Activated CD8-positive, alpha-beta memory T cell treated with anti-CD3 and anti-CD28 coated beads, Interleukin-2, amount 10 ng/mL, durations not matched to agents 7 days and 5 days (primary cell): ENCODE results near the gene PCGF2. TPM values are rescaled to one million over a fixed set of nuclear protein-coding genes. Genes with fewer than 3 reads are reported as not detected.
A peak's percentile ranks its signal among the peaks of the same experiment; 100 is the strongest.
"Not testable (repeated sequence)": the region's sequence is repeated elsewhere in the genome, so short reads cannot be mapped to it uniquely, and the experiment has no call there.

Experiments
- ATAC-seq: fragments of 150-1000 bp; cut with Tn5 transposase; one replicate; pipeline ENCODE4 v1.10.0; 2021; ENCODE audit warnings: moderate library complexity
- CTCF ChIA-PET: fragments of 350-600 bp; sonication (Branson Sonifier 250); formaldehyde crosslinking; loops from one replicate; lab custom pipeline; 2021; ENCODE audit warnings: antibody characterized with exemption; lab: Charles Lee
- DNase-seq: peaks from one replicate; pipeline ENCODE4 v3.0.0-alpha.2; 2020
- H3K27ac Mint-ChIP-seq: one replicate; pipeline ENCODE4 v1.8.0; 2021; ENCODE audit warnings: mild to moderate bottlenecking, mixed read lengths
- H3K27me3 Mint-ChIP-seq: one replicate; pipeline ENCODE4 v1.8.0; 2021; ENCODE audit warnings: mixed read lengths
- H3K36me3 Mint-ChIP-seq: one replicate; pipeline ENCODE4 v1.8.0; 2021; ENCODE audit warnings: mild to moderate bottlenecking, mixed read lengths
- H3K4me1 Mint-ChIP-seq: one replicate; pipeline ENCODE4 v1.8.0; 2021; ENCODE audit warnings: mixed read lengths
- H3K4me3 Mint-ChIP-seq: one replicate; pipeline ENCODE4 v1.8.0; 2021; ENCODE audit warnings: mild to moderate bottlenecking, moderate library complexity, mixed read lengths
- H3K9me3 Mint-ChIP-seq: one replicate; pipeline ENCODE4 v1.8.0; 2022; ENCODE audit warnings: low read depth, mixed read lengths
- total RNA-seq, 2 experiments: library from RNA; stranded (reverse); gene quantifications; one replicate each; pipeline ENCODE4 v1.2.3, GENCODE V29; 2021

The PCGF2 gene
- 1 to 10 TPM; 2.1 to 2.5 TPM for total RNA-seq

DNA sequence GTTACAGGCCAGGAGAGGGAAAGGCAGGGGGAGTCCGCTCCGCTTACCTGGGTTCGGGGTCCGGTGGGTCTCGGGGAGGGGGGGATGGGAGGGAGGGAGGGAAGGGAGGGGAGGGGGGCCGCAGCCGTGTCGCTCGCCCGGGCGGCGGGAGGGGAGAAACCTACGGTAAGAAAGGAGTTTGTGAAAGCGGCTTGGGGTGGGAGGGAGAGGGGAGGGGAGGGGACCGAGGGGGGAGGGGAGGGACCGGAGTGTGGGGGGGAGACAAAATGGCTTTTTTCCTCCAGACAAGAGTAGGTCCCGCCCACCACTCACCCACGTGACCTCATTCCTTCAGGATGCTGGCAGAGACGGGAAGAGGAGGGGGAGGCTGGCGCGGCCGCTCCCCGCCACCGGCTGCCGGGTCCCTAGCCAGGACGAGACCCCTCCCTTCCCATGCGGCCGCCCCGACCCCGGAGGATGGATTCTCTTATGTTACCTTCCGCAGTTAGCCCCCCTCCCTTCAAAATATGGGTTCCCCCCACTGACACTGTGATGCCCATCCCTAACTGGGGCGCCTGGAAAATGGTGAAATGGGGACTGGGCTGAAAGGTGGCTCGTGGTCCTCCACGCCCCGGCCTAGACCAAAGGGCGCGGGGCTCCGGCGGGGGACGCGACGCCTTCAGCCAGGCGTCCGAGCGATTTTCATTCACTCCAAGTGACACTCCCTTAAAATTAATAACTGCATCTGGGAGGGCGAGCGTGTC, at the start of gene PCGF2:
PCGF2 (minus strand) TSS at position 188 of the 743 bp plus-strand sequence. CDS start 7,934 bp downstream, outside the sequence.
- CTCF ChIA-PET = interaction anchor here (1.2 to 1.8 kb wide), 2 partner anchors 13 to 131 kb away, joined by 3 to 9 read pairs; no protein-coding TSS in a partner anchor
- H3K36me3 Mint-ChIP-seq = peaks cover 3% of the 10 kb centered on the region
- peaks cover 61% of the 10 kb centered on the region for H3K27me3 Mint-ChIP-seq
- H3K4me1 Mint-ChIP-seq = peaks cover 42% of the 10 kb centered on the region
- DNase-seq (no peak), ATAC-seq (no peak)
- no peak within 1 kb of the TSS for H3K27ac Mint-ChIP-seq
- no peaks in the 10 kb centered on the region for H3K9me3 Mint-ChIP-seq
- peak within 1 kb of the TSS; percentile 68 for H3K4me3 Mint-ChIP-seq

DNA sequence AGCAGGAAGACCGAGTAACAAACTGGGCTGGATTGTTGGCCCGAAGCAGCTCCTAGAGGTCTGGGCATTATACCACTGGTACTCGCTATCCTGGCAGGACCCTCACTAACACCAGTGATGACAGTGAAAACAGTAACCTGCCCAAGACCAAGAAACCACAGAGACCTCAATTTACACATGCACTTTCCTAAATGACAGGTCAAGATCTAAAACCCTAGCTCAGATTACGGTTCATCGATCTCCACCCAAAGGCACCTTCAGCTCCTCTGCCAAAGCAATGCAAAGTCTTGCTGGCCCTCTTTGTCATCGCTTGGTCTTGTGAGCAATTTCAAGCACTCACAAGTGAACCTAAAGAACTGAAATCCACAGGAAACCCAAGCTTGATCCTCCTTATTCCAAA, 49.7 kb upstream of the PCGF2 start:
- Mint-ChIP-seq H3K4me1 (peaks cover 37% of the 10 kb centered on the region), H3K4me3 (peak overlapping the region; percentile 90), H3K9me3 (no peaks in the 10 kb centered on the region), H3K36me3 (peaks cover 24% of the 10 kb centered on the region), H3K27ac (peak overlapping the region; percentile 79), H3K27me3 (no peaks in the 10 kb centered on the region)
- DNase-seq (no peak), ATAC-seq (no peak)
- CTCF ChIA-PET = interaction anchor here (1.0 to 1.7 kb wide), 5 partner anchors 18 to 355 kb away, joined by 3 to 5 read pairs (median 3); partner anchors contain the start of gene PSMB3

DNA sequence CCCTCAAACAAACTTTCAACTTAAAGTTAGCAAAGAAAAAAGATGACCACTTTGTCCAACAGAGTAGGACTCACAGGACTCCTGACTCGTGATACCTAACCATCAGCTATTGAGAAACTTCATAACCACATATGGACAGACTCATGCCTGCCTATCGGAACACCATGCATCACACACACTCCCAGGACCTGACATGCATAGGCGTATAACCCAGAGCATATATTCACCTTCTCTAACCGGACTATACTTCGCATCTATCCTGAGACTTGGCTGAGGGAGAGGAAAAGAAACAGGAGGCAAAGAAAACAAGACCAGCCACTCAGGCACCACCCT, 49.0 kb upstream of the PCGF2 start:
- Mint-ChIP-seq H3K36me3 (peaks cover 22% of the 10 kb centered on the region), H3K4me1 (peaks cover 38% of the 10 kb centered on the region), H3K27me3 (no peaks in the 10 kb centered on the region), H3K9me3 (no peaks in the 10 kb centered on the region), H3K4me3 (no peak overlapping the region), H3K27ac (no peak overlapping the region)
- DNase-seq (no peak), ATAC-seq (no peak)
- CTCF ChIA-PET = interaction anchor here (1.5 to 1.7 kb wide), 2 partner anchors 35 to 68 kb away, joined by 3 to 5 read pairs; no protein-coding TSS in a partner anchor

DNA sequence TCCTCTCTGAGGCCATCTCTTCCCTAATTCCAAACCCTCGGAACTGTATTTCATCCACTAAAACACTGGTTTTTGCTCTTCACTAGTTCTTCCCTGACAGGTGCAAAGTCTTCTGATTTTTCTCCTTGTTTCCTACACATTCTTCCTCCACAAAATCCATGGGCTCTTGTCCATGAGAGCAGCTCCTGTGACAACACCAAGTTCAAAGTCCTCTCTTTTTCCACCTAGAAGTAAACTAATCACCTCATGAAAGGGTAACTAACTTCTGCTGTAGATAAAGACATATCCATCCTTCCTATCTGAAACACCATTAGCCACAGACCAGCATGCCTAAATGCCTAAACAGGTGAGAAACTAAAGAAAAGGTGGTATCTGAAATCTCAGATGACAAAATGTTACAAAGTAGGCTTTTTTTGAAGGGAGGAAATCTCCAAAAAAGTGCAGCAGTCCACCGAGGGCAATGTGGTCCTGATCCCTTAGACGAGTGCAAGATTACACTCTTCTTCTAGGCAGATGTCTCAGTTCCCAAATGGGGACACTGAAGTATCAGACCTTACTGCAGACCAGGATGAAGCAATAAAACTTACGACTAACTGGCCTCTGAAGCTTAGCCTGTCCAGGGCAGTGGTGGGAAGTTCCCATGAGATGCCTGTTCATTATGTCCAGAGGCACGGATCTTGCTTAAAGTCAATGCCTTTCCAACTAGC, 48.5 kb upstream of the PCGF2 start:
- Mint-ChIP-seq H3K4me1 (peaks cover 38% of the 10 kb centered on the region), H3K27ac (no peak overlapping the region), H3K4me3 (no peak overlapping the region), H3K27me3 (no peaks in the 10 kb centered on the region), H3K36me3 (peaks cover 20% of the 10 kb centered on the region), H3K9me3 (no peaks in the 10 kb centered on the region)
- CTCF ChIA-PET = interaction anchor here (1.5 to 1.7 kb wide), 2 partner anchors 34 to 68 kb away, joined by 3 to 5 read pairs; no protein-coding TSS in a partner anchor
- ATAC-seq = no peak
- no peak for DNase-seq

DNA sequence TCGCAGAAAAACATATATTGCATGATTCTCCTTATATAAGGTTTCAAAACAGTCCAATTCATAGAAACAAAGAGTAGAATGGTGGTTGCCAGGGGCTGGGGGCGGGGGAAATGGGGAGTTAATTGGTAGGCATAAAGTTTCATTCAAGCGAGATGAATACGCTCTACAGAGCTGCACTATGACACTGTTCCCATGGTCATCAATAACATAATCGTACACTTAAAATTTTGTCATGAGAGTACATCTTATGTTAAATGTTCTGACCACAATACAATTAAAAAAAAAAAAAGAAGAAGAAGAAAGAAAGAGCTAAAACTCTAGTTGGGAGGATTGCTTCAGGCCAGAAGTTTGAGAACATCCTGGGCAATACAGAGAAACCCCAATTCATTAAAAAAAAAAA, 46.1 kb upstream of the PCGF2 start:
- ATAC-seq (no peak), DNase-seq (no peak)
- H3K4me3 Mint-ChIP-seq = no peak overlapping the region
- H3K27ac Mint-ChIP-seq = no peak overlapping the region
- H3K4me1 Mint-ChIP-seq = peaks cover 31% of the 10 kb centered on the region
- CTCF ChIA-PET = no interaction called here
- H3K36me3 Mint-ChIP-seq = peaks cover 13% of the 10 kb centered on the region
- H3K9me3 Mint-ChIP-seq = no peaks in the 10 kb centered on the region
- H3K27me3 Mint-ChIP-seq = no peaks in the 10 kb centered on the region

DNA sequence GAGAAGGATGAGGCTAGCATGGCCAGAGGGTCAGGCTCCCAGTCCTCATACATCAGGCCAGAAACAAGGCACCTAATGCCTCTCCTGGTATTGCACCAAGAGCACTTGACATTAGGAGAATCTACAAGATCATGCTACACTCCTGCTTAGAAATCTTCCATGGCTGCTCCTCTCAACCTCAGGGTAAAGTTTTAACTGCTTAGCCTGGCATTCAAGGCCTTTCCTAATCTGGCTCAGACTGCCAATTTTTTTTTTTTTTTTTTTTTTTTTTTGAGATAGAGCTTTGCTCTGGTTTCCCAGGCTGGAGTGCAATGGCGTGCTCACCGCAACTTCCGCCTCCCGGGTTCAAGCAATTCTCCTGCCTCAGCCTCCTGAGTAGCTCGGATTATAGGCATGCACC, 43.0 kb upstream of the PCGF2 start:
- H3K36me3 Mint-ChIP-seq = peaks cover 7% of the 10 kb centered on the region
- no peaks in the 10 kb centered on the region for H3K9me3 Mint-ChIP-seq
- DNase-seq (no peak), ATAC-seq (no peak)
- H3K27ac Mint-ChIP-seq = no peak overlapping the region
- H3K4me3 Mint-ChIP-seq = no peak overlapping the region
- H3K4me1 Mint-ChIP-seq = peaks cover 5% of the 10 kb centered on the region
- H3K27me3 Mint-ChIP-seq = no peaks in the 10 kb centered on the region
- CTCF ChIA-PET = interaction anchor here (0.7 kb wide), 1 partner anchor 15 kb away, joined by 3 read pairs; no protein-coding TSS in a partner anchor

DNA sequence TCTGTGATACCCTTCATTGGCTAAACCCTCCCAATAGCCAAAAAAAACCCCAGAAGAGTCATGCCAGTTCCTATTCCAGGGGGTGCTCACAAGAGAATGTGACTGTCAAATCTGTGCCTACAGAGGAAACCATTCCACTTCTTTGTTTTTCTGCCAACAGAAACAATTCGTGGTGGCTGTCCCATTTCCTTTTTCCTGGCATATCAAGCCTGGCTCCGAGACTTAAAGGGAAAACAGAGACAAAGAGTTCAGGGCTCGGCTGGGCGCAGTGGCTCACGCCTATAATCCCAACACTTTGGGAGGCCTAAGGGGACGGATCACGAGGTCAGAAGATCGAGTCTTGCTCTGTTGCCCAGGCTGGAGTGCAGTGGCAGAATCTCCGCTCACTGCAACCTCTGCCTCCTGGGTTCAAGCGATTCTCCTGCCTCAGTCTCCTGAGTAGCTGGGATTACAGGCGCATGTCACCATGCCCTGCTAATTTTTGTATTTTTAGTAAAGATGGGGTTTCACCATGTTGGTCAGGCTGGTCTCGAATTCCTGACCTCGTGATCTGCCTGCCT, 42.1 kb upstream of the PCGF2 start:
- H3K4me3 Mint-ChIP-seq, H3K4me1 Mint-ChIP-seq, ATAC-seq, DNase-seq, H3K9me3 Mint-ChIP-seq, CTCF ChIA-PET, H3K27me3 Mint-ChIP-seq, H3K27ac Mint-ChIP-seq, H3K36me3 Mint-ChIP-seq: not testable (repeated sequence)

DNA sequence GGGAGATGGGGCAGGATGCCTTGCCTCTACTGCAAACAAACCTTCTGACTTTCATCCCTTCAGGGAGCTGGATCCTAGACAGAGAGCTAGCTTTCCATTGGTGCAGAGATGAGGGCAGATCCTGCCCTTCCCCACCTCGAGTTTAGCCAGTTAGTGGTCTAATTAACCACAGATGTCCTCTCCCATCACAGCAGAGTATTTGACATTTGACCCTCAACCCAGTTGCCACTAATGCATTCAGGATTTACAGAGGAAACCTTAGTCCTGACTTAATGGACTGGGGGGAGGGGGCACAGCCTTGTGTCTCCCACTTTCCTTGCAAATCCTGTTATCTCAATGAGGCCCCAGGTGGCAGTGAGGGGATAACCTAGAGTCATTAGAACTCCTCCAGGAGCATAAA, 41.0 kb upstream of the PCGF2 start:
- H3K27ac Mint-ChIP-seq = no peak overlapping the region
- no peak overlapping the region for H3K4me3 Mint-ChIP-seq
- ATAC-seq = no peak
- H3K9me3 Mint-ChIP-seq = no peaks in the 10 kb centered on the region
- no peak for DNase-seq
- CTCF ChIA-PET = no interaction called here
- peaks cover 7% of the 10 kb centered on the region for H3K36me3 Mint-ChIP-seq
- H3K4me1 Mint-ChIP-seq = peaks cover 2% of the 10 kb centered on the region
- no peaks in the 10 kb centered on the region for H3K27me3 Mint-ChIP-seq

DNA sequence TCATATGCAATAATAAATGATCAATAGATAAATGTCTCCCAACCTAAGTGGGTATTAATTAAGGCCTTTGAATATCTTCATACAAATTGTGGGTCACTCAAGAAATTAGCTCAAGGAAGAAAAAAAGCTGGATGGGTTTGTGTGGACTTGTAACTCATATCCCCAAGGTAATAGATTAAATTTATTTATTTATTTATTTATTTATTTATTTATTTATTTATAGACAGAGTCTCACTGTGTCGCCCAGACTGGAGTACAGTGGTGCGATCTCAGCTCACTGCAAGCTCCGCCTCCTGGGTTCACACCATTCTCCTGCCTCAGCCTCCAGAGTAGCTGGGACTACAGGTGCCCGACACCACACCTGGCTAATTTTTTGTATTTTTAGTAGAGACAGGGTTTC, 39.9 kb upstream of the PCGF2 start:
- DNase-seq, H3K27me3 Mint-ChIP-seq, ATAC-seq, H3K4me3 Mint-ChIP-seq, H3K4me1 Mint-ChIP-seq, H3K9me3 Mint-ChIP-seq, H3K27ac Mint-ChIP-seq: not testable (repeated sequence)
- CTCF ChIA-PET = interaction anchor here (1.1 kb wide), 1 partner anchor 11 kb away, joined by 3 read pairs; the partner anchor contains the start of gene PIP4K2B
- H3K36me3 Mint-ChIP-seq = peaks cover 13% of the 10 kb centered on the region

DNA sequence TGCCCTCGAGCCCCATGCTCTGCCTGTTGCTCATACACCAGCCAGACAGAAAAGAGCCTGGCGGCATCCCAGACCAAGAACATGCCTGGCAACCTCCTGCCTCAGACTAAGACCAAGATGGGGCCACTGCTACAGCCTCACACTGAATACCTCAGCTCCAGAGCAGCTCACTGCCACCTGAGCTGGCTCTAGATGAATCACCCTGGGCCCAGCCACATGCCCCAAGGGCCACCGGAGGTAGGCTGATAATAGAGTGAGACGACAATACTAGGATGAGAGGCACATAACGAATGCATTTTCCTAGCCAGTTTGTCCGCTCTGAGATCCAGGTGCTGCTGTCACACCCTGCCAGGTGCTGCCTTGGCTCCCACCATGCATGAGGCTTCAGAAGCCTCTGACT, 38.2 kb upstream of the PCGF2 start:
- no peak for DNase-seq
- CTCF ChIA-PET = no interaction called here
- H3K9me3 Mint-ChIP-seq = no peaks in the 10 kb centered on the region
- peaks cover 2% of the 10 kb centered on the region for H3K4me1 Mint-ChIP-seq
- H3K4me3 Mint-ChIP-seq = no peak overlapping the region
- no peaks in the 10 kb centered on the region for H3K27me3 Mint-ChIP-seq
- ATAC-seq = no peak
- H3K27ac Mint-ChIP-seq = no peak overlapping the region
- peaks cover 15% of the 10 kb centered on the region for H3K36me3 Mint-ChIP-seq

DNA sequence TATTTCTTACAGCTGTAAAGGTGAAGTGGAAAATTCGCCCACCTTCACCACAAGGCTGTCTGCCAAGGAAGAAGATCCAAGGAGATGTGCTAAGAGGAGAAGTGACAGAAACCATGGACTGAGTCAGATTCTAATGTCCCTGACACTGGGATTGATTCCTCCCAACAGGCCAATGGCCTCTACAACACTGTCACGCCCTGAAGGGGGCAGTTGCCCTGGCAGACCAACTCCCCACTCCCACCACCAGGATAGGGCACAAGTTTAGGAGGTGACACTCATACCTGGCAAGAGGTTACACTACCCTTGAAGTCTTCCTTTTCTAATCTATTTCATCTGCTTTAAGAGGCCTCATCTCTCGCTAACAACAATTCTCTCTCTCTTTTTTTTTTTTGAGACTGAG, 35.1 kb upstream of the PCGF2 start:
- Mint-ChIP-seq H3K9me3 (no peaks in the 10 kb centered on the region), H3K4me3 (no peak overlapping the region), H3K27ac (no peak overlapping the region), H3K27me3 (no peaks in the 10 kb centered on the region), H3K4me1 (peaks cover 2% of the 10 kb centered on the region), H3K36me3 (peaks cover 20% of the 10 kb centered on the region)
- CTCF ChIA-PET = interaction anchor here (1.0 kb wide), 1 partner anchor 13 kb away, joined by 3 read pairs; no protein-coding TSS in a partner anchor
- no peak for DNase-seq
- ATAC-seq = no peak

DNA sequence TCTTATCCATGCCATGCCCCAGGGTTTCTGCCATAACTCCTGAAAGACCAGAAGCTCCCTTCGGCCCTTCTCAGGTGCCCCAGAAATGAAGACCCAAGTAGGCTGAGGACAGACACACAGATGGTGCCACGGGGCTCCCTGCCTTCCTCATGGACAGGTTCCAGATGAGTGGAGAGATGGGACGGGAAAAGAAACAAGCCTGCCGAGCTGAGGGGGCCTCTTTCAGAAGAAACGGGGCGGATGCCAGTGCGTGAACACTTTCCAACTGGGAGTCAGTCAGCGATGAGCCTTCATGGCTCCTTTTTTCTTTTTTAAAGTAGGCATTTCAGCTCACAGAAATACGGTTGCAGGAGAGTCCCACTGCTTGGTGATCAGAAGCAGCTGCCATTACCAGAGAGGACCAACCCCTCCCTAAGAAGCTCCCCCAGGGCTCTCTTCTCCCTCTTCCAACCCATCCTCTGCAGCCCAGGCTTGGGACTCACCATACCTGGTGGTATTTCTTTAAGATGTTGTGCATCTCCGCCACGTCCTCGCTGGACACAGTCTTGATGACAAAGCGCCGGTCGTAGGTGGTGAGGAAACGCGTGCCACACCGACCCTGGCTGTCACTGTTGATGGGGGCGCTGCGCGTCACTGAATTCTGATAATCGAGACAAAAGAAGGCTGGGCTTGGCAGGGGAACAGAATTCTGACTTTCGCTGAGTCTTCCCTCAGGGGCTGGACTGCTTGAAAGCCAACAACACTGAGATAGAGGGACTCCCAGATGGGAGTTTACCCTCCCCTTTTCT, 32.0 kb upstream of the PCGF2 start:
- no peak for ATAC-seq
- H3K4me3 Mint-ChIP-seq = no peak overlapping the region
- peaks cover 2% of the 10 kb centered on the region for H3K4me1 Mint-ChIP-seq
- H3K36me3 Mint-ChIP-seq = peaks cover 25% of the 10 kb centered on the region
- no peak for DNase-seq
- no peaks in the 10 kb centered on the region for H3K27me3 Mint-ChIP-seq
- H3K9me3 Mint-ChIP-seq = no peaks in the 10 kb centered on the region
- no peak overlapping the region for H3K27ac Mint-ChIP-seq
- CTCF ChIA-PET = interaction anchor here (1.2 kb wide), 2 partner anchors 18 to 19 kb away, joined by 3 to 4 read pairs; no protein-coding TSS in a partner anchor
